Adrenal gland (tissue), 12 donors: ENCODE results near the gene NSMCE1. TPM values are rescaled to one million over a fixed set of nuclear protein-coding genes. Genes with fewer than 3 reads are reported as not detected.
A peak's percentile ranks its signal among the peaks of the same experiment; 100 is the strongest.

Experiments
- DNase-seq, 7 donors: peaks; one replicate each; pipeline ENCODE4 v3.0.0-alpha.2; 2019 to 2020
- H3K27ac ChIP-seq, 5 donors: fragments of 200-600 bp; sonication (generic) in 4 of 5; 1 replicate in 3 of 5; 2 replicates in 2 of 5; pipeline versions ENCODE4 v1.5.1 to v1.8.0; 2016 to 2020; ENCODE audit warnings: mild to moderate bottlenecking in 1 of 5
- H3K27me3 ChIP-seq: fragments of 200-600 bp; 2 replicates; pipeline ENCODE4 v1.8.0; 2021
- H3K36me3 ChIP-seq, 2 donors: fragments of 200-600 bp; replicated peaks in 1 of 2; 1 replicate in 1 of 2; 2 replicates in 1 of 2; pipeline versions ENCODE4 v1.5.1 to v1.8.0; 2018 to 2022
- H3K4me1 ChIP-seq, 2 donors: fragments of 200-600 bp; replicated peaks in 1 of 2; 1 replicate in 1 of 2; 2 replicates in 1 of 2; pipeline versions ENCODE4 v1.5.1 to v1.8.0; 2018 to 2021
- H3K4me3 ChIP-seq, 4 donors: fragments of 200-600 bp; sonication (generic) in 3 of 4; one replicate each; pipeline ENCODE4 v1.5.1; 2016 to 2018
- H3K9me3 ChIP-seq, 3 donors: fragments of 200-600 bp; sonication (generic) in 1 of 3; replicated peaks in 1 of 3; 1 replicate in 2 of 3; 2 replicates in 1 of 3; pipeline versions ENCODE4 v1.5.1 to v1.8.0; 2016 to 2021
- CTCF ChIP-seq, 6 experiments: fragments of 450-650 bp in 4 of 6; fragments of 200-600 bp in 2 of 6; sonication (generic) in 1 of 6; IDR thresholded peaks; 1 replicate in 5 of 6; 2 replicates in 1 of 6; pipeline versions ENCODE4 v1.5.1 to v1.8.0; 2016 to 2021; ENCODE audit warnings: antibody characterized with exemption in 6 of 6, mild to moderate bottlenecking in 2 of 6, moderate library complexity in 1 of 6
- POLR2A ChIP-seq, 2 donors: fragments of 450-650 bp; IDR thresholded peaks; one replicate each; pipeline ENCODE4 v1.6.1; 2017; ENCODE audit warnings: antibody characterized with exemption in 2 of 2, mild to moderate bottlenecking in 2 of 2, moderate library complexity in 1 of 2
- WGBS, 4 donors: extraction: QIAGEN DNeasy Blood & Tissue Kit in 2 of 4; methylation state at CpG; one replicate each; pipeline versions ENCODE4 v1.1.5 to v1.1.7; 2013 to 2017; 5-methylcytosine and 5-hydroxymethylcytosine counted together
- intact Hi-C, 2 donors: fragments of 100-400 bp; cut with DNase I; formaldehyde crosslinking; loops; one replicate each; pipeline versions ENCODE4 v1.14.1 to v1.15.0; 2022 to 2023
- polyA plus RNA-seq, 3 donors: library from polyadenylated mRNA; stranded (reverse); fragments of 200-250 nt in 2 of 3; fragments of 350-450 nt in 1 of 3; fragmentation: Illumina TruSeq in 1 of 3; extraction: RNeasy Lipid Tissue Mini Kit (QIAGEN cat#74804) in 1 of 3; gene quantifications; one replicate each; pipeline ENCODE4 v1.2.3, GENCODE V29; 2013 to 2014
- total RNA-seq, 9 donors: library from RNA; depleted of rRNA in 4 of 9; stranded (reverse); fragments of >200 nt in 4 of 9; fragments of 120-200 nt in 1 of 9; fragmentation: NEBNext Ultra II Directional in 1 of 9; extraction: Animal tissue kit (Norgen Biotek cat#: 25700) in 1 of 9; gene quantifications; one replicate each; pipeline versions ENCODE4 v1.1.0 to v1.2.4, GENCODE V29; 2013 to 2023
- donor health status: healthy with polysubstance abuse.
- donor health status: Bipolar disorder and iron deficiency.
- donor health status: DM: yes; HTN: yes; CAD: no.
- donor health status: DM: no; HTN: no; CAD: no.
- donor health status: DM: no; HTN: no; CAD: no.
- donor health status: DM: yes; HTN: yes; CAD: no.

NSMCE1 gene
- total and polyA plus RNA-seq, 12 donors, result 54.3 to 182 (median 88.1) TPM

- Histone ChIP-seq H3K4me3 (no peak overlapping the region), H3K36me3 (no peaks in the 10 kb centered on the region), H3K27me3 (no peaks in the 10 kb centered on the region), H3K4me1 (peaks cover 32 to 66% of the 10 kb centered on the region in 2 donors), H3K9me3 (no peaks in the 10 kb centered on the region), H3K27ac (peak overlapping the region; percentile 2 to 84 (median 45))
- DNase-seq, result peak in 4 of 7 donors; percentile 51 to 74 (median 56)
- intact Hi-C loops, result no loop called here
- WGBS, 4 donors, result 35 to 52% (median 45%) methylated on average over 12 to 13 of the region's 13 CpGs
- TF ChIP-seq CTCF (IDR thresholded peaks at IDR 0.05) (no peak), POLR2A (IDR thresholded peaks at IDR 0.05) (peak in 1 of 2 donors; percentile 18)
These were observed 25.5 kb downstream of the NSMCE1 start for GRCh38 chr16:27242868-27243590.

GRCh38 chr16:27242398-27242797, 26.2 kb downstream of the NSMCE1 start:
- Histone ChIP-seq H3K36me3 (no peaks in the 10 kb centered on the region), H3K4me3 (no peak overlapping the region), H3K9me3 (no peaks in the 10 kb centered on the region), H3K27ac (peak overlapping the region; percentile 2 to 84 (median 45)), H3K4me1 (peaks cover 32 to 72% of the 10 kb centered on the region in 2 donors), H3K27me3 (no peaks in the 10 kb centered on the region)
- intact Hi-C loops, result no loop called here
- 78 to 92% (median 84%) methylated on average over 2 of the region's 2 CpGs for WGBS, 4 donors
- TF ChIP-seq POLR2A (IDR thresholded peaks at IDR 0.05) (no peak), CTCF (IDR thresholded peaks at IDR 0.05) (no peak)
- peak in 2 of 7 donors; percentile 14 for DNase-seq

- peaks cover 30 to 77% of the 10 kb centered on the region in 2 donors for H3K4me1 ChIP-seq
- peak overlapping the region in 3 of 5 donors; percentile 4 to 84 (median 67) for H3K27ac ChIP-seq
- H3K36me3 ChIP-seq, result no peaks in the 10 kb centered on the region
- WGBS, 4 donors, result 75 to 79% (median 77%) methylated on average over 13 of the region's 13 CpGs
- H3K27me3 ChIP-seq, result no peaks in the 10 kb centered on the region
- no peaks in the 10 kb centered on the region for H3K9me3 ChIP-seq
- peak in 3 of 7 donors; percentile 0 to 43 (median 13) for DNase-seq
- no peak for TF ChIP-seq POLR2A (IDR thresholded peaks at IDR 0.05)
- no peak for TF ChIP-seq CTCF (IDR thresholded peaks at IDR 0.05)
- H3K4me3 ChIP-seq, result no peak overlapping the region
- intact Hi-C loops, result no loop called here
These were observed 26.9 kb downstream of the NSMCE1 start for GRCh38 chr16:27241658-27242057.

- no peak overlapping the region for H3K4me3 ChIP-seq
- 61 to 73% (median 70%) methylated on average over 5 to 6 of the region's 6 CpGs for WGBS, 4 donors
- peak in 2 of 7 donors; percentile 43 to 67 for DNase-seq
- no peaks in the 10 kb centered on the region for H3K9me3 ChIP-seq
- intact Hi-C loops, result no loop called here
- H3K27me3 ChIP-seq, result no peaks in the 10 kb centered on the region
- TF ChIP-seq CTCF (IDR thresholded peaks at IDR 0.05), result no peak
- no peak for TF ChIP-seq POLR2A (IDR thresholded peaks at IDR 0.05)
- H3K36me3 ChIP-seq, result no peaks in the 10 kb centered on the region
- H3K27ac ChIP-seq, result peak overlapping the region in 3 of 5 donors; percentile 4 to 84 (median 67)
- H3K4me1 ChIP-seq, result peaks cover 26 to 76% of the 10 kb centered on the region in 2 donors
These were observed 27.5 kb downstream of the NSMCE1 start for GRCh38 chr16:27240948-27241531.
